B cell (primary cell): Measurements from ENCODE around the gene PGPEP1. TPM values are rescaled to one million over a fixed set of nuclear protein-coding genes. Genes with fewer than 3 reads are reported as not detected.

Source experiments
- ATAC-seq: fragments of 200-7000 bp; cut with Tn5 transposase; one replicate; pipeline ENCODE4 v1.10.0; 2021; ENCODE audit warnings: low read depth, mild to moderate bottlenecking, moderate number of reproducible peaks, moderate library complexity
- CTCF ChIA-PET: fragments of 350-600 bp; sonication (Branson Sonifier 250); formaldehyde crosslinking; loops from one replicate; lab custom pipeline; 2021; ENCODE audit warnings: antibody characterized with exemption, inconsistent platforms; lab: Charles Lee
- POLR2A ChIA-PET: fragments of 350-600 bp; sonication (Branson Sonifier 250); formaldehyde crosslinking; loops from one replicate; lab custom pipeline; 2021; ENCODE audit warnings: antibody characterized with exemption; lab: Charles Lee
- DNase-seq: peaks from one replicate; pipeline ENCODE4 v3.0.0; 2013
- H2AFZ ChIP-seq: 2 replicates; pipeline ENCODE4 v1.6.1; 2012; ENCODE audit warnings: mild to moderate bottlenecking, low read depth, low read length; ENCODE audit not compliant: insufficient read depth, poor library complexity, severe bottlenecking
- H3K27ac ChIP-seq, 2 donors: 1 replicate in 1 of 2; 2 replicates in 1 of 2; pipeline ENCODE4 v1.5.1; 2012 to 2013; ENCODE audit warnings: low read length in 2 of 2, mild to moderate bottlenecking in 2 of 2, moderate library complexity in 1 of 2
- H3K27me3 ChIP-seq, 4 experiments: fragments of 200-600 bp in 1 of 4; sonication (generic) in 1 of 4; replicated peaks in 1 of 4; 1 replicate in 2 of 4; 2 replicates in 2 of 4; pipeline versions ENCODE4 v1.6.1 to v1.7.0; 2013 to 2016; ENCODE audit warnings: low read length in 3 of 4, mild to moderate bottlenecking in 2 of 4, mixed read lengths in 1 of 4, moderate library complexity in 1 of 4; ENCODE audit not compliant: insufficient read depth in 4 of 4, control insufficient read depth in 3 of 4; ENCODE audit errors: control extremely low read depth in 1 of 4
- H3K36me3 ChIP-seq, 2 experiments: replicated peaks in 1 of 2; 1 replicate in 1 of 2; 2 replicates in 1 of 2; pipeline versions ENCODE4 v1.6.1 to v1.7.1; 2013; ENCODE audit warnings: low read length in 1 of 2; ENCODE audit not compliant: insufficient read depth in 2 of 2, control insufficient read depth in 1 of 2; ENCODE audit errors: control extremely low read depth in 1 of 2, extremely low read depth in 1 of 2
- H3K4me1 ChIP-seq, 2 donors: fragments of 200-600 bp in 1 of 2; sonication (generic) in 1 of 2; 1 replicate in 1 of 2; 2 replicates in 1 of 2; pipeline versions ENCODE4 v1.5.1 to v1.6.1; 2013 to 2017; ENCODE audit warnings: low read length in 2 of 2; ENCODE audit not compliant: control insufficient read depth in 2 of 2, insufficient read depth in 2 of 2
- H3K4me2 ChIP-seq: replicated peaks from 2 replicates; pipeline ENCODE3; 2012; ENCODE audit warnings: mild to moderate bottlenecking, low read depth, low read length; ENCODE audit not compliant: poor library complexity, severe bottlenecking
- H3K4me3 ChIP-seq, 5 experiments: fragments of 200-600 bp in 1 of 5; sonication (generic) in 1 of 5; 1 replicate in 3 of 5; 2 replicates in 2 of 5; pipeline versions ENCODE4 v1.5.1 to v1.7.0; 2011 to 2016; ENCODE audit warnings: low read length in 4 of 5, mild to moderate bottlenecking in 4 of 5, low read depth in 2 of 5, control low read depth in 1 of 5, moderate library complexity in 1 of 5; ENCODE audit not compliant: insufficient read depth in 1 of 5; ENCODE audit errors: control extremely low read depth in 1 of 5, extremely low read depth in 1 of 5
- H3K79me2 ChIP-seq: fragments of 200-600 bp; sonication (generic); one replicate; pipeline ENCODE4 v1.6.0; 2016; ENCODE audit warnings: low read length; ENCODE audit not compliant: control insufficient read depth, insufficient read depth
- H3K9ac ChIP-seq: fragments of 200-600 bp; sonication (generic); 2 replicates; pipeline ENCODE4 v1.6.1; 2017; ENCODE audit warnings: mild to moderate bottlenecking, low read length, moderate library complexity
- H3K9me3 ChIP-seq, 3 donors: one replicate each; pipeline versions ENCODE4 v1.6.1 to v1.7.1; 2013; ENCODE audit warnings: low read length in 2 of 3; ENCODE audit not compliant: control insufficient read depth in 2 of 3, insufficient read depth in 1 of 3; ENCODE audit errors: control extremely low read depth in 1 of 3
- H4K20me1 ChIP-seq: 2 replicates; pipeline ENCODE4 v1.6.0; 2012; ENCODE audit warnings: mild to moderate bottlenecking, low read length; ENCODE audit not compliant: insufficient read depth, control insufficient read depth, poor library complexity, severe bottlenecking
- H3K27ac Mint-ChIP-seq: one replicate; pipeline ENCODE4 v1.8.0; 2021; ENCODE audit warnings: mixed read lengths
- H3K27me3 Mint-ChIP-seq: one replicate; pipeline ENCODE4 v1.8.0; 2021; ENCODE audit warnings: mixed read lengths
- H3K4me1 Mint-ChIP-seq: one replicate; pipeline ENCODE4 v1.8.0; 2021; ENCODE audit warnings: mixed read lengths
- H3K4me3 Mint-ChIP-seq: one replicate; pipeline ENCODE4 v1.8.0; 2021; ENCODE audit warnings: mixed read lengths
- H3K9me3 Mint-ChIP-seq: one replicate; pipeline ENCODE4 v1.8.0; 2022; ENCODE audit warnings: mixed read lengths; ENCODE audit not compliant: insufficient read depth
- EZH2 ChIP-seq: IDR thresholded peaks from 2 replicates; pipeline ENCODE4 v1.6.1; 2012; ENCODE audit warnings: borderline replicate concordance, low read depth, mild to moderate bottlenecking, moderate library complexity, low read length; ENCODE audit not compliant: insufficient read depth, poor library complexity, severe bottlenecking
- WGBS: methylation state at CpG from one replicate; pipeline ENCODE4 v1.1.5; 2013; ENCODE audit warnings: missing lambda C conversion rate; ENCODE audit not compliant: insufficient coverage; 5-methylcytosine and 5-hydroxymethylcytosine counted together
- intact Hi-C: fragments of 100-400 bp; cut with micrococcal nuclease; formaldehyde crosslinking; loops from one replicate; pipeline ENCODE4 v1.10.0; 2022
- polyA plus RNA-seq: library from polyadenylated mRNA; depleted of rRNA; stranded (reverse); fragments of >200 nt; gene quantifications from 2 replicates; pipeline ENCODE4 v1.2.3, GENCODE V29; 2012
- total RNA-seq, 2 donors: library from RNA; stranded (reverse); fragments of 120-200 nt in 1 of 2; gene quantifications; 1 replicate in 1 of 2; 2 replicates in 1 of 2; pipeline versions ENCODE4 v1.2.3 to v1.2.4, GENCODE V29; 2013 to 2022
- TF ChIP-seq, protein P1 (sequence below): fragments of 200-600 bp; IDR thresholded peaks from one replicate; pipeline ENCODE4 v1.8.0; 2022; ENCODE audit warnings: antibody characterized with exemption, mild to moderate bottlenecking

The PGPEP1 gene
- total and polyA plus RNA-seq, 2 donors (not counting 1 experiment from before 2014, with no cell fraction given), result 17.6 to 20.9 TPM

DNA sequence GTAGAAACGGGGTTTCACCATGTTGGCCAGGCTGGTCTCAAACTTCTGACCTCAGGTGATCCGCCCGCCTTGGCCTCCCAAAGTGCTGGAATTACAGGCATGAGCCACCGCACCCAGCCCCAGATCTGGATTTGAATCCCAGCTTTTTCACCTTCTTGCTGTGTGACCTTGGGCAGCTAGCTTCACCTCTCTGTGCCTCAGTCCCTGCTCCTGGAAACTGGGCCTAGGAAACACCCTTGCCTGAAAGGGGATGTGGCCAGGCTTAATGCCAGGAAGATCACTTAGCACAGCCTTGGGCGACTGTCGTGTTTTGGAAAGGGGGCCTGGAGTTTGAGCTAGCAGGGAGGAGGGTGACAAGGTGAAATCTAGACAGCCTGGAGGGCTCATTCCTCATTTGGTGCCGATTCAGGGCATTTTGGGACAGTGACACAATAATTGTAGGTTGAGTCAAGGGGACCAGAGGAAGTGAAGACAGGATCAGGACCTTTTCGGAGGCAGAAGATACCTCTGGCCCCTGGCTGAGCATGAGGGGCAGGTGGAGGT lies 1.8 kb downstream of the PGPEP1 start:
- H3K9ac ChIP-seq, result no peak overlapping the region
- Mint-ChIP-seq H3K9me3 (no peaks in the 10 kb centered on the region), H3K4me3 (peak overlapping the region; percentile 32), H3K27me3 (no peaks in the 10 kb centered on the region), H3K27ac (no peak overlapping the region), H3K4me1 (peaks cover 13% of the 10 kb centered on the region)
- peaks cover 12% of the 10 kb centered on the region for H4K20me1 ChIP-seq
- CTCF ChIA-PET, result interaction anchor here (0.6 to 1.7 kb wide), 6 partner anchors 13 to 134 kb away, joined by 3 to 5 read pairs (median 4); no protein-coding TSS in a partner anchor
- TF ChIP-seq EZH2, result no peak
- TF ChIP-seq, protein P1, sequence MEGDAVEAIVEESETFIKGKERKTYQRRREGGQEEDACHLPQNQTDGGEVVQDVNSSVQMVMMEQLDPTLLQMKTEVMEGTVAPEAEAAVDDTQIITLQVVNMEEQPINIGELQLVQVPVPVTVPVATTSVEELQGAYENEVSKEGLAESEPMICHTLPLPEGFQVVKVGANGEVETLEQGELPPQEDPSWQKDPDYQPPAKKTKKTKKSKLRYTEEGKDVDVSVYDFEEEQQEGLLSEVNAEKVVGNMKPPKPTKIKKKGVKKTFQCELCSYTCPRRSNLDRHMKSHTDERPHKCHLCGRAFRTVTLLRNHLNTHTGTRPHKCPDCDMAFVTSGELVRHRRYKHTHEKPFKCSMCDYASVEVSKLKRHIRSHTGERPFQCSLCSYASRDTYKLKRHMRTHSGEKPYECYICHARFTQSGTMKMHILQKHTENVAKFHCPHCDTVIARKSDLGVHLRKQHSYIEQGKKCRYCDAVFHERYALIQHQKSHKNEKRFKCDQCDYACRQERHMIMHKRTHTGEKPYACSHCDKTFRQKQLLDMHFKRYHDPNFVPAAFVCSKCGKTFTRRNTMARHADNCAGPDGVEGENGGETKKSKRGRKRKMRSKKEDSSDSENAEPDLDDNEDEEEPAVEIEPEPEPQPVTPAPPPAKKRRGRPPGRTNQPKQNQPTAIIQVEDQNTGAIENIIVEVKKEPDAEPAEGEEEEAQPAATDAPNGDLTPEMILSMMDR, result no peak
- 93% methylated on average over 7 of the region's 8 CpGs for WGBS
- no peak overlapping the region for H2AFZ ChIP-seq
- H3K27ac ChIP-seq, result no peak overlapping the region
- no peak overlapping the region for H3K4me3 ChIP-seq
- no peak for ATAC-seq
- no peak for DNase-seq
- H3K9me3 ChIP-seq, result no peaks in the 10 kb centered on the region
- no peaks in the 10 kb centered on the region for H3K36me3 ChIP-seq
- H3K4me1 ChIP-seq, result peaks cover 13 to 18% of the 10 kb centered on the region in 2 donors
- intact Hi-C loops, result no loop called here
- no peaks in the 10 kb centered on the region for H3K27me3 ChIP-seq
- no peak overlapping the region for H3K4me2 ChIP-seq
- POLR2A ChIA-PET, result interaction anchor here (0.7 kb wide), 2 partner anchors 22 to 24 kb away, joined by 3 to 5 read pairs; no protein-coding TSS in a partner anchor
- H3K79me2 ChIP-seq, result peaks cover 3% of the 10 kb centered on the region

DNA sequence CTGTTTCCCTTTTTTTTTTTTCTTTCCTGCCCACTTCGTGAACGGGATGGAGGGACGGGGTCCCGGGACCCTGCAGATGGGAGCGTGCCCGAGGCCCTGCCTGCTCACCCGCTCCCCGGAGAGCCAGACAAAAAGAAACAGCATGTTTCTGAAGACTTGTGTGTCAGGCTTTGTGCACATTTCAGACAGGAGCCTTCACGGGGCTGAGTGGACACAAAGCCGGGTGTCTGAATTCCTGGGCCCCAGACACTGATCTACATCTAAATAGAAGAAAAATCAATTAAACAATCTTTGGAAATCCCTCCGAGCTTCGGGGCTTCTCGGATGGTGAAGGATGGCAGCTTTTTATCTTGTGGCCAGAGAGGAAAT lies 4.2 kb downstream of the PGPEP1 start:
- Mint-ChIP-seq H3K4me3 (no peak overlapping the region), H3K27me3 (no peaks in the 10 kb centered on the region), H3K4me1 (peaks cover 12% of the 10 kb centered on the region), H3K27ac (no peak overlapping the region), H3K9me3 (no peaks in the 10 kb centered on the region)
- Histone ChIP-seq H3K79me2 (peaks cover 3% of the 10 kb centered on the region), H3K36me3 (no peaks in the 10 kb centered on the region), H2AFZ (no peak overlapping the region), H3K9me3 (no peaks in the 10 kb centered on the region), H3K27me3 (no peaks in the 10 kb centered on the region), H3K9ac (no peak overlapping the region), H4K20me1 (peaks cover 18% of the 10 kb centered on the region), H3K27ac (no peak overlapping the region), H3K4me3 (no peak overlapping the region), H3K4me1 (peaks cover 12 to 18% of the 10 kb centered on the region in 2 donors), H3K4me2 (no peak overlapping the region)
- ChIA-PET POLR2A (no interaction called here), CTCF (no interaction called here)
- WGBS, result 88% methylated on average over 10 of the region's 13 CpGs
- intact Hi-C loops, result no loop called here
- ATAC-seq (no peak), DNase-seq (no peak)
- TF ChIP-seq EZH2, result no peak
- TF ChIP-seq, protein P1, result no peak
